Vagina (tissue), 2 donors: ENCODE results near the gene UBL3. TPM values are rescaled to one million over a fixed set of nuclear protein-coding genes. Genes with fewer than 3 reads are reported as not detected.

Source experiments
- DNase-seq, 2 donors: peaks; one replicate each; pipeline ENCODE4 v3.0.0-alpha.2; 2017; ENCODE audit errors: extremely low spot score in 2 of 2
- H3K27ac ChIP-seq: fragments of 200-600 bp; sonication (generic); one replicate; pipeline ENCODE4 v1.5.1; 2019
- H3K27me3 ChIP-seq: fragments of 200-600 bp; sonication (generic); one replicate; pipeline ENCODE4 v1.5.1; 2019
- H3K36me3 ChIP-seq, 2 donors: fragments of 200-600 bp; sonication (generic); one replicate each; pipeline ENCODE4 v1.5.1; 2017 to 2019
- H3K4me1 ChIP-seq: fragments of 200-600 bp; sonication (generic); one replicate; pipeline ENCODE4 v1.5.1; 2019
- H3K4me3 ChIP-seq, 2 donors: fragments of 200-600 bp; sonication (generic); 1 replicate in 1 of 2; 2 replicates in 1 of 2; pipeline ENCODE4 v1.5.1; 2016 to 2019
- H3K9me3 ChIP-seq: fragments of 200-600 bp; sonication (generic); one replicate; pipeline ENCODE4 v1.5.1; 2019
- CTCF ChIP-seq, 3 experiments: fragments of 450-650 bp in 2 of 3; fragments of 200-600 bp in 1 of 3; sonication (generic) in 1 of 3; IDR thresholded peaks; one replicate each; pipeline ENCODE4 v1.5.1; 2017 to 2019; ENCODE audit warnings: antibody characterized with exemption in 3 of 3, mild to moderate bottlenecking in 2 of 3, moderate library complexity in 2 of 3
- POLR2A ChIP-seq, 2 donors: fragments of 450-650 bp; IDR thresholded peaks; one replicate each; pipeline ENCODE4 v1.6.1; 2017; ENCODE audit warnings: antibody characterized with exemption in 2 of 2, mild to moderate bottlenecking in 2 of 2, moderate library complexity in 2 of 2
- POLR2AphosphoS5 ChIP-seq, 2 donors: sonication (generic); formaldehyde crosslinking; IDR thresholded peaks; one replicate each; pipeline ENCODE4 v1.9.0; 2017; ENCODE audit warnings: antibody characterized with exemption in 2 of 2, mild to moderate bottlenecking in 2 of 2, low read depth in 1 of 2; ENCODE audit not compliant: insufficient read depth in 1 of 2
- intact Hi-C: fragments of 100-400 bp; cut with DNase I; formaldehyde crosslinking; loops from one replicate; pipeline ENCODE4 v1.15.1; 2023
- total RNA-seq: library from RNA; depleted of rRNA; stranded (reverse); fragments of >200 nt; gene quantifications from one replicate; pipeline ENCODE4 v1.2.3, GENCODE V29; 2016

Gene UBL3
- total RNA-seq, 1 donor from 2014 or later: 33.4 TPM

GRCh38 chr13:29800687-29801086, 49.7 kb downstream of the UBL3 start:
- Histone ChIP-seq H3K4me3 (no peak overlapping the region), H3K9me3 (no peaks in the 10 kb centered on the region), H3K36me3 (no peaks in the 10 kb centered on the region), H3K27me3 (no peaks in the 10 kb centered on the region), H3K4me1 (peaks cover 51% of the 10 kb centered on the region), H3K27ac (no peak overlapping the region)
- DNase-seq: no peak
- intact Hi-C loops: no loop called here
- no peak for TF ChIP-seq CTCF (IDR thresholded peaks at IDR 0.05)
- no peak for TF ChIP-seq POLR2AphosphoS5 (IDR thresholded peaks at IDR 0.05; ENCODE audit: insufficient read depth in 1 of 2, low read depth in 1 of 2)
- no peak for TF ChIP-seq POLR2A (IDR thresholded peaks at IDR 0.05)

- DNase-seq: no peak
- H3K27me3 ChIP-seq: no peaks in the 10 kb centered on the region
- no peaks in the 10 kb centered on the region for H3K9me3 ChIP-seq
- no peak overlapping the region for H3K27ac ChIP-seq
- TF ChIP-seq POLR2AphosphoS5 (IDR thresholded peaks at IDR 0.05; ENCODE audit: insufficient read depth in 1 of 2, low read depth in 1 of 2) (no peak), CTCF (IDR thresholded peaks at IDR 0.05) (no peak), POLR2A (IDR thresholded peaks at IDR 0.05) (no peak)
- H3K4me3 ChIP-seq: no peak overlapping the region
- intact Hi-C loops: no loop called here
- H3K36me3 ChIP-seq: no peaks in the 10 kb centered on the region
- H3K4me1 ChIP-seq: peaks cover 39% of the 10 kb centered on the region
These were observed 51.4 kb downstream of the UBL3 start for GRCh38 chr13:29799041-29799440.

GRCh38 chr13:29791997-29792780, 58.2 kb downstream of the UBL3 start:
- H3K36me3 ChIP-seq: no peaks in the 10 kb centered on the region
- no peak overlapping the region for H3K27ac ChIP-seq
- H3K9me3 ChIP-seq: no peaks in the 10 kb centered on the region
- H3K4me3 ChIP-seq: no peak overlapping the region
- TF ChIP-seq POLR2A (IDR thresholded peaks at IDR 0.05) (no peak), POLR2AphosphoS5 (IDR thresholded peaks at IDR 0.05; ENCODE audit: insufficient read depth in 1 of 2, low read depth in 1 of 2) (no peak), CTCF (IDR thresholded peaks at IDR 0.05) (no peak)
- DNase-seq: no peak
- intact Hi-C loops: no loop called here
- H3K4me1 ChIP-seq: peaks cover 27% of the 10 kb centered on the region
- H3K27me3 ChIP-seq: no peaks in the 10 kb centered on the region

GRCh38 chr13:29791508-29791907, 58.9 kb downstream of the UBL3 start:
- Histone ChIP-seq H3K36me3 (no peaks in the 10 kb centered on the region), H3K9me3 (no peaks in the 10 kb centered on the region), H3K27ac (no peak overlapping the region), H3K4me1 (peaks cover 28% of the 10 kb centered on the region), H3K4me3 (no peak overlapping the region), H3K27me3 (no peaks in the 10 kb centered on the region)
- DNase-seq: no peak
- intact Hi-C loops: no loop called here
- no peak for TF ChIP-seq POLR2AphosphoS5 (IDR thresholded peaks at IDR 0.05; ENCODE audit: insufficient read depth in 1 of 2, low read depth in 1 of 2)
- TF ChIP-seq CTCF (IDR thresholded peaks at IDR 0.05): no peak
- TF ChIP-seq POLR2A (IDR thresholded peaks at IDR 0.05): no peak

- Histone ChIP-seq H3K4me3 (no peak overlapping the region), H3K27ac (no peak overlapping the region)
These were observed 63.7 kb downstream of the UBL3 start for GRCh38 chr13:29786698-29787097.

More at GRCh38 chr13:29786698-29787097, 63.7 kb downstream of the UBL3 start:
- no peaks in the 10 kb centered on the region for H3K27me3 ChIP-seq
- no peak for DNase-seq
- H3K9me3 ChIP-seq: no peaks in the 10 kb centered on the region
- intact Hi-C loops: no loop called here
- H3K4me1 ChIP-seq: peaks cover 22% of the 10 kb centered on the region
- no peak for TF ChIP-seq POLR2AphosphoS5 (IDR thresholded peaks at IDR 0.05; ENCODE audit: insufficient read depth in 1 of 2, low read depth in 1 of 2)
- TF ChIP-seq CTCF (IDR thresholded peaks at IDR 0.05): no peak
- TF ChIP-seq POLR2A (IDR thresholded peaks at IDR 0.05): no peak
- H3K36me3 ChIP-seq: no peaks in the 10 kb centered on the region
